ENCODE data around the gene KCNMA1.

DNA sequence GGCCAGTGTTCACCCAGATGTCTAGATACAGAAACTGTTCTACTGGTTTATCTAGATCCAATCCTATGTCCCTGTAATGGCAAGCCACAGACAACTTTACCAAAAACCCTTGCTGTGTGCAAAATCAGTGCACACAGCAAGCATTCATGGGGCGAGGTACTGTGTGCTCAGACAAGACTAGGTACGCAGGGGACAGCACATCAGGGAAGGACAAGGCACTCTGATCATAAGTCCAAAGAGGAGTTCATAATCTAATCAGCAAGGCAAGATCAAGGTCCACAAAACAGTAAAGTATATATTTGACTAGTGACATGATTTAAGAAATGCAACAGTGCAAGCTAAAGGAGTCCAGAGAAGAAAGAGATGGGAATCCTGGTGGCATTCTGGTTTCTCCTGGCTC, 25.9 kb downstream of the KCNMA1 start:
- TF ChIP-seq, protein P1, sequence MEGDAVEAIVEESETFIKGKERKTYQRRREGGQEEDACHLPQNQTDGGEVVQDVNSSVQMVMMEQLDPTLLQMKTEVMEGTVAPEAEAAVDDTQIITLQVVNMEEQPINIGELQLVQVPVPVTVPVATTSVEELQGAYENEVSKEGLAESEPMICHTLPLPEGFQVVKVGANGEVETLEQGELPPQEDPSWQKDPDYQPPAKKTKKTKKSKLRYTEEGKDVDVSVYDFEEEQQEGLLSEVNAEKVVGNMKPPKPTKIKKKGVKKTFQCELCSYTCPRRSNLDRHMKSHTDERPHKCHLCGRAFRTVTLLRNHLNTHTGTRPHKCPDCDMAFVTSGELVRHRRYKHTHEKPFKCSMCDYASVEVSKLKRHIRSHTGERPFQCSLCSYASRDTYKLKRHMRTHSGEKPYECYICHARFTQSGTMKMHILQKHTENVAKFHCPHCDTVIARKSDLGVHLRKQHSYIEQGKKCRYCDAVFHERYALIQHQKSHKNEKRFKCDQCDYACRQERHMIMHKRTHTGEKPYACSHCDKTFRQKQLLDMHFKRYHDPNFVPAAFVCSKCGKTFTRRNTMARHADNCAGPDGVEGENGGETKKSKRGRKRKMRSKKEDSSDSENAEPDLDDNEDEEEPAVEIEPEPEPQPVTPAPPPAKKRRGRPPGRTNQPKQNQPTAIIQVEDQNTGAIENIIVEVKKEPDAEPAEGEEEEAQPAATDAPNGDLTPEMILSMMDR (IDR thresholded peaks at IDR 0.05) = no peak
- TF ChIP-seq POLR2A (IDR thresholded peaks at IDR 0.05) = no peak
